K562 (cell line): ENCODE measurements around the gene GRAMD4. TPM values are rescaled to one million over a fixed set of nuclear protein-coding genes. Genes with fewer than 3 reads are reported as not detected.

Source experiments
- ATAC-seq: fragments of 200-7000 bp; cut with Tn5 transposase; 3 replicates; pipeline ENCODE4 v1.9.1; 2020; ENCODE audit warnings: moderate library complexity
- BruUV-seq: library from RNA; stranded (reverse); fragments of 400-500 nt; replicated peaks from 2 replicates; lab custom pipeline; 2021; lab: Mats Ljungman, UMichigan
- CTCF ChIA-PET: fragments of 300-600 bp; formaldehyde crosslinking; extraction: SDS; loops from one replicate; lab custom pipeline; 2021; ENCODE audit warnings: low intra/inter-chr PET ratio; lab: Yijun Ruan, JAX
- POLR2A ChIA-PET: fragments of 300-600, 350-650 bp; sonication (Branson Sonifier 250); formaldehyde crosslinking; extraction: SDS; loops from one replicate; lab custom pipeline; 2021; ENCODE audit warnings: antibody characterized with exemption, inconsistent platforms; lab: Yijun Ruan, JAX
- DNase-seq, 4 experiments: peaks; one replicate each; pipeline versions ENCODE4 v3.0.0 to v3.0.0-alpha.2; 2011 to 2018; ENCODE audit warnings: low spot score in 3 of 4, mixed read lengths in 3 of 4; ENCODE audit errors: extremely low read depth in 1 of 4
- FAIRE-seq: peaks from 2 replicates; lab custom pipeline; 2011; peaks lifted over from hg19 to GRCh38; lab: Jason Lieb, UNC
- H2AFZ ChIP-seq: 2 replicates; pipeline ENCODE4 v1.6.0; 2011; ENCODE audit warnings: low read depth, low read length, control low read depth, inconsistent platforms
- H3K27ac ChIP-seq: fragments of 200-600 bp; 3 replicates; pipeline ENCODE4 v1.8.0; 2011; ENCODE audit warnings: low read depth, mild to moderate bottlenecking, control low read depth, inconsistent platforms, low read length, moderate library complexity, mixed read lengths; ENCODE audit errors: extremely low read depth
- H3K27me3 ChIP-seq, 2 experiments: fragments of 300-600 bp in 1 of 2; 2 replicates in 1 of 2; 3 replicates in 1 of 2; pipeline versions ENCODE4 v1.6.0 to v1.8.0; 2011; ENCODE audit warnings: inconsistent platforms in 2 of 2, low read length in 2 of 2, mild to moderate bottlenecking in 1 of 2, mixed read lengths in 1 of 2, moderate library complexity in 1 of 2; ENCODE audit not compliant: control insufficient read depth in 2 of 2, insufficient read depth in 2 of 2
- H3K36me3 ChIP-seq: fragments of 300-600 bp; 3 replicates; pipeline ENCODE4 v1.8.0; 2011; ENCODE audit warnings: mild to moderate bottlenecking, low read length, inconsistent platforms; ENCODE audit not compliant: control insufficient read depth, insufficient read depth
- H3K4me1 ChIP-seq, 2 experiments: fragments of 200-600 bp in 1 of 2; replicated peaks in 1 of 2; 2 replicates in 1 of 2; 3 replicates in 1 of 2; pipeline versions ENCODE4 v1.5.1 to v1.8.0; 2011; ENCODE audit warnings: inconsistent platforms in 2 of 2, low read length in 2 of 2, mild to moderate bottlenecking in 1 of 2, mixed read lengths in 1 of 2, moderate library complexity in 1 of 2; ENCODE audit not compliant: control insufficient read depth in 2 of 2, insufficient read depth in 2 of 2
- H3K4me2 ChIP-seq: 2 replicates; pipeline ENCODE4 v1.6.1; 2011; ENCODE audit warnings: low read length, control low read depth, inconsistent platforms, mixed read lengths; ENCODE audit not compliant: insufficient read depth
- H3K4me3 ChIP-seq: fragments of 200-600 bp; sonication (generic), shearing (Covaris generic); 2 replicates; pipeline ENCODE4 v1.5.1; 2016; ENCODE audit warnings: control low read depth, inconsistent platforms
- H3K79me2 ChIP-seq: fragments of 200-600 bp; 3 replicates; pipeline ENCODE4 v1.8.0; 2011; ENCODE audit warnings: low read length, inconsistent platforms; ENCODE audit not compliant: control insufficient read depth, insufficient read depth
- H3K9ac ChIP-seq, 2 experiments: 2 replicates each; pipeline versions ENCODE4 v1.6.0 to v1.6.1; 2011; ENCODE audit warnings: low read depth in 2 of 2, low read length in 2 of 2, control low read depth in 1 of 2, inconsistent platforms in 1 of 2, mild to moderate bottlenecking in 1 of 2, mixed read lengths in 1 of 2; ENCODE audit not compliant: insufficient read depth in 1 of 2
- H3K9me1 ChIP-seq: one replicate; pipeline ENCODE4 v1.6.0; 2011; ENCODE audit warnings: inconsistent platforms, mild to moderate bottlenecking, low read length, moderate library complexity; ENCODE audit not compliant: control insufficient read depth, insufficient read depth
- H3K9me3 ChIP-seq: replicated peaks from 2 replicates; pipeline ENCODE4 v1.5.1; 2011; ENCODE audit warnings: low read depth, low read length, inconsistent platforms; ENCODE audit not compliant: control insufficient read depth, insufficient read depth
- H4K20me1 ChIP-seq: replicated peaks from 2 replicates; pipeline ENCODE4 v1.6.1; 2011; ENCODE audit warnings: low read length, inconsistent platforms, mixed read lengths; ENCODE audit not compliant: control insufficient read depth, insufficient read depth
- ERF ChIP-seq: fragments of 450-650 bp; formaldehyde crosslinking; IDR thresholded peaks from 2 replicates; pipeline ENCODE4 v1.4.0; 2020; ENCODE audit warnings: mild to moderate bottlenecking, mixed read lengths
- GTF2B ChIP-seq: IDR thresholded peaks from 2 replicates; pipeline ENCODE4 v1.6.1; 2011; ENCODE audit not compliant: insufficient read length; ENCODE audit errors: extremely low read depth
- MED1 ChIP-seq: sonication (generic); formaldehyde crosslinking; IDR thresholded peaks from 2 replicates; pipeline ENCODE4 v1.8.1; 2023; ENCODE audit warnings: missing genetic modification reagents, borderline replicate concordance
- POLR2AphosphoS5 ChIP-seq: IDR thresholded peaks from 2 replicates; pipeline ENCODE4 v1.6.1; 2011; ENCODE audit warnings: mild to moderate bottlenecking, low read depth, low read length, moderate library complexity; ENCODE audit not compliant: control insufficient read depth, insufficient read depth
- POLR2G ChIP-seq: fragments of 200-400 bp; formaldehyde crosslinking; IDR thresholded peaks from 2 replicates; pipeline ENCODE4 v1.6.1; 2017; ENCODE audit warnings: low read depth, mild to moderate bottlenecking, antibody characterized with exemption, low read length, moderate library complexity
- ZBTB33 ChIP-seq: sonication (generic); formaldehyde crosslinking; IDR thresholded peaks from 2 replicates; pipeline ENCODE4 v1.8.1; 2023; ENCODE audit warnings: mild to moderate bottlenecking, missing genetic modification reagents
- WGBS: fragments of 100-300 bp; shearing (Covaris generic); methylation state at CpG from one replicate; pipeline ENCODE4 v1.1.6; 2016; ENCODE audit warnings: low coverage, mixed read lengths; ENCODE audit not compliant: insufficient coverage; ENCODE audit errors: missing lambda C conversion rate; 5-methylcytosine and 5-hydroxymethylcytosine counted together
- in situ Hi-C: fragments of 300-500 bp; cut with MboI; formaldehyde crosslinking; loops from 4 replicates; pipeline ENCODE4 v1.15.0; 2018; ENCODE audit warnings: inconsistent platforms, mixed read lengths
- intact Hi-C: fragments of 100-400 bp; cut with micrococcal nuclease; formaldehyde crosslinking; loops from 2 replicates; pipeline ENCODE4 v1.14.2; 2022
- polyA plus RNA-seq, 8 experiments: library from polyadenylated mRNA; depleted of rRNA in 4 of 8; stranded (reverse) in 5 of 8; unstranded in 3 of 8; fragments of >200 nt; fragmentation: Nextera tagmentation in 2 of 8; fragmentation: Illumina TruSeq in 1 of 8; extraction: Ambion mirVana in 2 of 8; extraction: Trizol in 1 of 8; gene quantifications; 2 replicates each; pipeline versions ENCODE4 v1.2.1 to v1.2.3, GENCODE V29; 2011 to 2014; ENCODE audit warnings: inconsistent platforms in 1 of 8, missing spikeins in 1 of 8
- total RNA-seq, 7 experiments: library from RNA; depleted of rRNA in 6 of 7; stranded (reverse); fragments of >200 nt in 6 of 7; fragmentation: Illumina TruSeq in 2 of 7; extraction: Trizol in 2 of 7; gene quantifications; 2 replicates each; pipeline versions ENCODE4 v1.2.1 to v1.2.3, GENCODE V29; 2011 to 2021; ENCODE audit warnings: low replicate concordance in 1 of 7

GRAMD4 gene
- total and polyA plus RNA-seq, 9 of the 15 experiments (the other 6 are each of a cell fraction or from before 2014, with no cell fraction given): 0.18 to 44.8 (median 18.6) TPM

GRCh38 chr22:46678785-46679700 is 58.9 kb downstream of the GRAMD4 start:
- ChIA-PET POLR2A (no interaction called here), CTCF (no interaction called here)
- Histone ChIP-seq H4K20me1 (no peaks in the 10 kb centered on the region; the same call in 1 of the 2 replicates), H3K4me2 (no peak overlapping the region), H3K4me1 (peaks cover 0 to 4% of the 10 kb centered on the region in 2 experiments; a peak in 2 of 5 replicates), H3K36me3 (peaks cover 20% of the 10 kb centered on the region; the same call in 1 of the 3 replicates), H3K9me1 (no peaks in the 10 kb centered on the region), H3K9me3 (no peaks in the 10 kb centered on the region), H3K27me3 (no peaks in the 10 kb centered on the region), H3K9ac (no peak overlapping the region), H3K4me3 (no peak overlapping the region), H2AFZ (no peak overlapping the region), H3K27ac (no peak overlapping the region), H3K79me2 (no peaks in the 10 kb centered on the region)
- FAIRE-seq (no peak), DNase-seq (no peak), ATAC-seq (no peak)
- TSS peak; percentile 38 for BruUV-seq
- in situ Hi-C loops (loop anchor here (10.0 kb wide), 1 partner anchor 114 kb away; no protein-coding TSS in a partner anchor), intact Hi-C loops (no loop called here)
- WGBS: 88% methylated on average over 12 of the region's 44 CpGs
- TF ChIP-seq ERF (CRISPR knock-in tag) (no peak), GTF2B (no peak), ZBTB33 (CRISPR knock-in tag) (peak; percentile 22; the same call in 1 of the 2 replicates), MED1 (CRISPR knock-in tag) (no peak), POLR2G (0 out of 2 replicates have a peak, but pooled peaks have one; percentile 14), POLR2AphosphoS5 (no peak)
